Endodermal cell (in vitro differentiated cells): Measurements from ENCODE around the gene PTGER3. TPM values are rescaled to one million over a fixed set of nuclear protein-coding genes. Genes with fewer than 3 reads are reported as not detected.

Experiments used
- DNase-seq: peaks from one replicate; pipeline ENCODE4 v3.0.0-alpha.2; 2017
- H3K27ac ChIP-seq: 2 replicates; pipeline ENCODE4 v1.5.1; 2013; ENCODE audit warnings: mild to moderate bottlenecking, low read depth, low read length, moderate library complexity
- H3K27me3 ChIP-seq: 2 replicates; pipeline ENCODE4 v1.6.1; 2013; ENCODE audit warnings: mild to moderate bottlenecking, low read length, moderate library complexity; ENCODE audit not compliant: insufficient read depth, control insufficient read depth, poor library complexity, severe bottlenecking
- H3K36me3 ChIP-seq: 2 replicates; pipeline ENCODE4 v1.7.0; 2013; ENCODE audit warnings: mild to moderate bottlenecking, low read length, moderate library complexity; ENCODE audit not compliant: control insufficient read depth, insufficient read depth
- H3K4me1 ChIP-seq: one replicate; pipeline ENCODE4 v1.7.0; 2013; ENCODE audit warnings: low read length; ENCODE audit not compliant: control insufficient read depth, insufficient read depth
- H3K4me3 ChIP-seq: 2 replicates; pipeline ENCODE4 v1.5.1; 2013; ENCODE audit warnings: mild to moderate bottlenecking, low read length, moderate library complexity
- H3K9ac ChIP-seq: 2 replicates; pipeline ENCODE4 v1.6.1; 2013; ENCODE audit warnings: mild to moderate bottlenecking, low read length, moderate library complexity; ENCODE audit not compliant: poor library complexity, severe bottlenecking; ENCODE audit errors: extremely low read depth
- H3K9me3 ChIP-seq: 2 replicates; pipeline ENCODE4 v1.6.1; 2013; ENCODE audit warnings: mild to moderate bottlenecking, low read length, moderate library complexity; ENCODE audit not compliant: control insufficient read depth
- H3K27ac Mint-ChIP-seq: 2 replicates; pipeline ENCODE4 v1.8.0; 2020; ENCODE audit warnings: mixed read lengths
- H3K27me3 Mint-ChIP-seq: 2 replicates; pipeline ENCODE4 v1.8.0; 2021; ENCODE audit warnings: mild to moderate bottlenecking, mixed read lengths; ENCODE audit not compliant: insufficient read depth
- H3K36me3 Mint-ChIP-seq: 2 replicates; pipeline ENCODE4 v1.8.0; 2020; ENCODE audit warnings: low read depth, mixed read lengths
- H3K4me1 Mint-ChIP-seq: 2 replicates; pipeline ENCODE4 v1.8.0; 2020; ENCODE audit warnings: mixed read lengths
- H3K4me3 Mint-ChIP-seq: 2 replicates; pipeline ENCODE4 v1.8.0; 2020; ENCODE audit warnings: mild to moderate bottlenecking, moderate library complexity, mixed read lengths
- H3K9me3 Mint-ChIP-seq: 2 replicates; pipeline ENCODE4 v1.8.0; 2020; ENCODE audit warnings: mild to moderate bottlenecking, mixed read lengths
- CTCF ChIP-seq: fragments of 200-600 bp; sonication (generic); conservative IDR thresholded peaks from 2 replicates; pipeline ENCODE4 v1.5.0; 2021; ENCODE audit warnings: antibody characterized with exemption, mild to moderate bottlenecking
- WGBS, 2 experiments: methylation state at CpG; one replicate each; pipeline versions ENCODE4 v1.1.5 to v1.1.7; 2013; ENCODE audit warnings: missing lambda C conversion rate in 2 of 2, mixed read lengths in 1 of 2; ENCODE audit not compliant: insufficient coverage in 1 of 2, insufficient read length in 1 of 2; 5-methylcytosine and 5-hydroxymethylcytosine counted together
- total RNA-seq, 2 donors: library from RNA; stranded (reverse); fragmentation: NEBNext Ultra II Directional in 1 of 2; extraction: Animal tissue kit (Norgen Biotek cat#: 25700) in 1 of 2; gene quantifications; 2 replicates in 1 of 2; 3 replicates in 1 of 2; pipeline ENCODE4 v1.2.1, GENCODE V29; 2021

PTGER3 gene
- total RNA-seq, 2 donors from 2014 or later = 0.13 to 0.18 TPM

GRCh38 chr1:71001624-71002023 lies 46.0 kb downstream of the PTGER3 start:
- no peak overlapping the region for H3K4me3 Mint-ChIP-seq
- Histone ChIP-seq H3K4me3 (no peak overlapping the region), H3K27me3 (no peaks in the 10 kb centered on the region), H3K4me1 (peaks cover 11% of the 10 kb centered on the region), H3K36me3 (no peaks in the 10 kb centered on the region), H3K9me3 (no peaks in the 10 kb centered on the region), H3K9ac (no peak overlapping the region), H3K27ac (no peak overlapping the region)
- no peak for DNase-seq
- no peaks in the 10 kb centered on the region for H3K36me3 Mint-ChIP-seq
- no peak overlapping the region for H3K27ac Mint-ChIP-seq
- H3K9me3 Mint-ChIP-seq = no peaks in the 10 kb centered on the region
- no peak for TF ChIP-seq CTCF
- H3K27me3 Mint-ChIP-seq = no peaks in the 10 kb centered on the region
- 91% methylated on average over 1 of the region's 2 CpGs; no CpG with 5 or more reads in 1 of the 2 experiments for WGBS, 2 experiments
- H3K4me1 Mint-ChIP-seq = peaks cover 32% of the 10 kb centered on the region

- H3K27ac Mint-ChIP-seq = no peak overlapping the region
- Histone ChIP-seq H3K9ac (no peak overlapping the region), H3K4me1 (peaks cover 5% of the 10 kb centered on the region), H3K4me3 (no peak overlapping the region), H3K9me3 (no peaks in the 10 kb centered on the region), H3K27me3 (no peaks in the 10 kb centered on the region), H3K36me3 (no peaks in the 10 kb centered on the region), H3K27ac (no peak overlapping the region)
- no peaks in the 10 kb centered on the region for H3K36me3 Mint-ChIP-seq
- no peak for DNase-seq
- no peak for TF ChIP-seq CTCF
- WGBS, 2 experiments = 93% methylated on average over 1 of the region's 1 CpG; no CpG with 5 or more reads in 1 of the 2 experiments
- H3K9me3 Mint-ChIP-seq = no peaks in the 10 kb centered on the region
- no peaks in the 10 kb centered on the region for H3K27me3 Mint-ChIP-seq
- H3K4me3 Mint-ChIP-seq = no peak overlapping the region
- peaks cover 34% of the 10 kb centered on the region for H3K4me1 Mint-ChIP-seq
These were observed 49.8 kb downstream of the PTGER3 start for GRCh38 chr1:70997793-70998192.

GRCh38 chr1:70994753-70995268 lies 52.8 kb downstream of the PTGER3 start:
- no peak overlapping the region for H3K27ac Mint-ChIP-seq
- no peaks in the 10 kb centered on the region for H3K9me3 Mint-ChIP-seq
- no peak for TF ChIP-seq CTCF
- Histone ChIP-seq H3K9me3 (no peaks in the 10 kb centered on the region), H3K4me1 (peaks cover 3% of the 10 kb centered on the region), H3K27me3 (no peaks in the 10 kb centered on the region), H3K4me3 (no peak overlapping the region), H3K36me3 (no peaks in the 10 kb centered on the region), H3K9ac (no peak overlapping the region), H3K27ac (no peak overlapping the region)
- no peak for DNase-seq
- 91 to 100% methylated on average over 1 of the region's 1 CpG for WGBS, 2 experiments
- peaks cover 23% of the 10 kb centered on the region for H3K4me1 Mint-ChIP-seq
- no peaks in the 10 kb centered on the region for H3K36me3 Mint-ChIP-seq
- H3K27me3 Mint-ChIP-seq = no peaks in the 10 kb centered on the region
- no peak overlapping the region for H3K4me3 Mint-ChIP-seq
